ENCODE results near the gene MCMBP. TPM values are rescaled to one million over a fixed set of nuclear protein-coding genes. Genes with fewer than 3 reads are reported as not detected.

The MCMBP gene
- total RNA-seq, 1 experiment from 2014 or later = 148 TPM

GRCh38 chr10:119919826-119920225 lies 47.2 kb upstream of the MCMBP start:
- intact Hi-C loops (cut with micrococcal nuclease) = no loop called here
- 0 out of 2 replicates have a peak, but pooled peaks cover 5% of the 10 kb centered on the region for H4K20me1 ChIP-seq (ENCODE audit: insufficient read depth)
- H3K9me2 ChIP-seq (ENCODE audit: insufficient read depth) = no peaks in the 10 kb centered on the region
- TF ChIP-seq TCF7L2 (IDR thresholded peaks at IDR 0.05; ENCODE audit: borderline replicate concordance, extremely low read depth, insufficient read depth, insufficient read length) (no peak), ZNF274 (IDR thresholded peaks at IDR 0.05; ENCODE audit: low read depth, low read length) (no peak), FOSL1 (IDR thresholded peaks at IDR 0.05; ENCODE audit: low read depth) (no peak), EZH2 (IDR thresholded peaks at IDR 0.05) (no peak), CTCF (IDR thresholded peaks at IDR 0.05 in 2 of 3, conservative IDR thresholded peaks at IDR 0.05 in 1 of 3; ENCODE audit: borderline replicate concordance in 1 of 3, insufficient read depth in 1 of 3, low read depth in 2 of 3, low read length in 2 of 3) (no peak), POLR2A (IDR thresholded peaks at IDR 0.05; ENCODE audit: borderline replicate concordance, extremely low read depth, insufficient read depth, insufficient read length) (no peak), SIN3A (IDR thresholded peaks at IDR 0.05; ENCODE audit: low read depth) (no peak), CEBPB (IDR thresholded peaks at IDR 0.05; ENCODE audit: low read depth) (no peak), ZBTB33 (IDR thresholded peaks at IDR 0.05; ENCODE audit: extremely low read depth, insufficient replicate concordance, low read length) (no peak), MAX (IDR thresholded peaks at IDR 0.05) (no peak), POLR2AphosphoS5 (IDR thresholded peaks at IDR 0.05; ENCODE audit: low read depth, low read length) (no peak)
- POLR2A ChIA-PET = no interaction called here
- no peak overlapping the region for H3K4me2 ChIP-seq (ENCODE audit: low read length)
- peaks cover 56 to 78% of the 10 kb centered on the region in 2 experiments for H3K36me3 ChIP-seq (ENCODE audit: control insufficient read depth in 1 of 2, insufficient read depth in 2 of 2, low read length in 2 of 2)
- no peaks in the 10 kb centered on the region for H3K9me3 ChIP-seq (ENCODE audit: control insufficient read depth in 1 of 2, insufficient read depth in 1 of 2, low read depth in 1 of 2, low read length in 2 of 2)
- ATAC-seq (no peak), DNase-seq (ENCODE audit: low read depth, low spot score) (no peak)
- BruUV-seq (replicated peaks) = no TSS peak
- no peak overlapping the region for H3K27ac ChIP-seq (ENCODE audit: low read depth, low read length)
- no peak overlapping the region for H3K9ac ChIP-seq (ENCODE audit: low read length)
- RAD21 ChIA-PET (ENCODE audit: low non-redundant PET in 1 of 2, low total read pairs in 2 of 2, uncharacterized antibody in 2 of 2, unreplicated experiment in 2 of 2) = no interaction called here
- H3K79me2 ChIP-seq (ENCODE audit: insufficient read depth, low read length) = peaks cover 11% of the 10 kb centered on the region; the same call in 1 of the 2 replicates
- CTCF ChIA-PET = no interaction called here
- no peak overlapping the region for H3K4me3 ChIP-seq (replicated peaks in 1 of 2; ENCODE audit: low read depth in 1 of 2, low read length in 2 of 2)
- no peaks in the 10 kb centered on the region for H3K27me3 ChIP-seq (ENCODE audit: insufficient read depth, low read length)
- no peaks in the 10 kb centered on the region for H3K4me1 ChIP-seq (ENCODE audit: control insufficient read depth in 1 of 2, insufficient read depth in 2 of 2, low read length in 2 of 2)
- no peak overlapping the region for H2AFZ ChIP-seq (ENCODE audit: low read depth, low read length, poor library complexity, severe bottlenecking)
